HG03575 (cell line): ENCODE results near the gene CRISPLD2.

Experiments
- ATAC-seq: cut with Tn5 transposase; IDR thresholded peaks from one replicate; pipeline ENCODE4 v1.9.1; 2021; ENCODE audit not compliant: unreplicated experiment, insufficient number of reproducible peaks, low FRiP score; ENCODE audit errors: extremely low read depth

CRISPLD2 gene

GRCh38 chr16:84819644-84820304 lies at the start of gene CRISPLD2:
Gene CRISPLD2, plus strand, starts transcription at chr16:84819985. Its CDS starts 18,511 bp downstream, at chr16:84838496.
- ATAC-seq, result no peak

- ATAC-seq, result no peak
Observed at GRCh38 chr16:84773312-84773711, 46.5 kb upstream of the CRISPLD2 start.

GRCh38 chr16:84774810-84775209 lies 45.0 kb upstream of the CRISPLD2 start:
- no peak for ATAC-seq

- no peak for ATAC-seq
Observed at GRCh38 chr16:84775262-84775810, 44.4 kb upstream of the CRISPLD2 start.

GRCh38 chr16:84777435-84777834 lies 42.4 kb upstream of the CRISPLD2 start:
- ATAC-seq, result no peak

- no peak for ATAC-seq
Observed at GRCh38 chr16:84778720-84779119, 41.1 kb upstream of the CRISPLD2 start.

GRCh38 chr16:84780063-84780462 lies 39.7 kb upstream of the CRISPLD2 start:
- ATAC-seq, result no peak

- no peak for ATAC-seq
Observed at GRCh38 chr16:84780544-84781376, 39.0 kb upstream of the CRISPLD2 start.

GRCh38 chr16:84782846-84783245 lies 36.9 kb upstream of the CRISPLD2 start:
- ATAC-seq, result no peak

- no peak for ATAC-seq
Observed at GRCh38 chr16:84785843-84786581, 33.8 kb upstream of the CRISPLD2 start.

- ATAC-seq, result no peak
Observed at GRCh38 chr16:84786605-84787262, 33.1 kb upstream of the CRISPLD2 start.

- no peak for ATAC-seq
Observed at GRCh38 chr16:84787263-84787622, 32.5 kb upstream of the CRISPLD2 start.

- ATAC-seq, result no peak
Observed at GRCh38 chr16:84788920-84789391, 30.8 kb upstream of the CRISPLD2 start.

GRCh38 chr16:84789431-84789830 lies 30.4 kb upstream of the CRISPLD2 start:
- no peak for ATAC-seq

GRCh38 chr16:84790301-84790700 lies 29.5 kb upstream of the CRISPLD2 start:
- no peak for ATAC-seq

GRCh38 chr16:84791088-84791487 lies 28.7 kb upstream of the CRISPLD2 start:
- ATAC-seq, result no peak

- ATAC-seq, result no peak
Observed at GRCh38 chr16:84791501-84791900, 28.3 kb upstream of the CRISPLD2 start.

- no peak for ATAC-seq
Observed at GRCh38 chr16:84794186-84794585, 25.6 kb upstream of the CRISPLD2 start.

- ATAC-seq, result no peak
Observed at GRCh38 chr16:84794626-84795025, 25.2 kb upstream of the CRISPLD2 start.
